ENCODE results near the gene SCIMP.

DNA sequence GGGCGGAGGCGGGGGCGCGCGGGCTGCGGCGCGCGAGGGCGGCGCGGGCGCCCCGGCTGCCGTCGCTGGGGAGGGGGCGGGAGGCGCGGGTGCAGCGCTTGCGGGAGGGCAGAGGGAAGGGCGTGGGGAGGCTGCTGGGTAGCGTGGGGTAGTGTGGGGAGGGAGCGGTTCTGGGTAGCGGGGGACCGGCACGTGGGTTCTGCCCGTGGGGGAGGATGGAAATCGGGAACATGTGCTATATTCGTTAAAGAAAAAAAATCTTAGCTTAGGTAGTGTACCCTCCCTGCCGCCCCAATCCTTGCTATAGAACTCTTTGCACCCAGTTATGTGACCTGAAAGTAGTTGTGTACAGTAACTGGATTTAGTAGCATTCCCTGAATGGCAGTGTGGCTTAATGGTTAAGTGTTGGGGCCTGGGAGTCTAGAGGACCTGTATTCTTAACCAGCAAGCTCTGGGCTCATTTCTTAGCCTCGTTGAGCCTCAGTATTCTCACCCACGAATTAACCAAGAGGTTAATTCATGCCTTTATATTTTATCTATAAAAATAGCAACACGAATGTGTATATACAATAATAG lies 48.1 kb upstream of the SCIMP start:
- no peak for TF ChIP-seq POLR2A (IDR thresholded peaks at IDR 0.05)
- TF ChIP-seq, protein P1, sequence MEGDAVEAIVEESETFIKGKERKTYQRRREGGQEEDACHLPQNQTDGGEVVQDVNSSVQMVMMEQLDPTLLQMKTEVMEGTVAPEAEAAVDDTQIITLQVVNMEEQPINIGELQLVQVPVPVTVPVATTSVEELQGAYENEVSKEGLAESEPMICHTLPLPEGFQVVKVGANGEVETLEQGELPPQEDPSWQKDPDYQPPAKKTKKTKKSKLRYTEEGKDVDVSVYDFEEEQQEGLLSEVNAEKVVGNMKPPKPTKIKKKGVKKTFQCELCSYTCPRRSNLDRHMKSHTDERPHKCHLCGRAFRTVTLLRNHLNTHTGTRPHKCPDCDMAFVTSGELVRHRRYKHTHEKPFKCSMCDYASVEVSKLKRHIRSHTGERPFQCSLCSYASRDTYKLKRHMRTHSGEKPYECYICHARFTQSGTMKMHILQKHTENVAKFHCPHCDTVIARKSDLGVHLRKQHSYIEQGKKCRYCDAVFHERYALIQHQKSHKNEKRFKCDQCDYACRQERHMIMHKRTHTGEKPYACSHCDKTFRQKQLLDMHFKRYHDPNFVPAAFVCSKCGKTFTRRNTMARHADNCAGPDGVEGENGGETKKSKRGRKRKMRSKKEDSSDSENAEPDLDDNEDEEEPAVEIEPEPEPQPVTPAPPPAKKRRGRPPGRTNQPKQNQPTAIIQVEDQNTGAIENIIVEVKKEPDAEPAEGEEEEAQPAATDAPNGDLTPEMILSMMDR (IDR thresholded peaks at IDR 0.05) = no peak

Measured in thyroid gland (tissue), 4 donors.